Measurements from ENCODE around the gene ABCA10. TPM values are rescaled to one million over a fixed set of nuclear protein-coding genes. Genes with fewer than 3 reads are reported as not detected.

The ABCA10 gene
- total and polyA plus RNA-seq, 2 experiments from 2014 or later: not detected

GRCh38 chr17:69122065-69122464 lies 106.6 kb downstream of the ABCA10 start:
- Mint-ChIP-seq H3K4me3 (no peak overlapping the region), H3K9me3 (no peaks in the 10 kb centered on the region), H3K36me3 (ENCODE audit: low read depth) (no peaks in the 10 kb centered on the region), H3K27ac (no peak overlapping the region), H3K27me3 (ENCODE audit: insufficient read depth, low read depth, poor library complexity) (no peaks in the 10 kb centered on the region), H3K4me1 (no peaks in the 10 kb centered on the region)
- no peak overlapping the region for H3K27ac ChIP-seq (ENCODE audit: low read depth)
- H3K27me3 ChIP-seq (ENCODE audit: insufficient read depth): no peaks in the 10 kb centered on the region
- H3F3A ChIP-seq (replicated peaks; ENCODE audit: low read depth): no peaks in the 10 kb centered on the region
- no peaks in the 10 kb centered on the region for H4K20me1 ChIP-seq (replicated peaks; ENCODE audit: insufficient read depth)
- no peak for DNase-seq (ENCODE audit: low spot score)
- no peaks in the 10 kb centered on the region for H3K79me2 ChIP-seq (replicated peaks; ENCODE audit: insufficient read depth)
- H3K36me3 ChIP-seq (ENCODE audit: insufficient read depth): no peaks in the 10 kb centered on the region
- no peak for TF ChIP-seq ZNF462 (CRISPR knock-in tag; IDR thresholded peaks at IDR 0.05)
- no peak for TF ChIP-seq REST (IDR thresholded peaks at IDR 0.05; ENCODE audit: unreplicated experiment)
- no peak for TF ChIP-seq POLR2AphosphoS5 (IDR thresholded peaks at IDR 0.05; ENCODE audit: low read depth)
- TF ChIP-seq NANOG (IDR thresholded peaks at IDR 0.05; ENCODE audit: borderline replicate concordance): no peak
- TF ChIP-seq EZH2 (IDR thresholded peaks at IDR 0.05; ENCODE audit: low read depth, unreplicated experiment): no peak
- TF ChIP-seq CTCF (conservative IDR thresholded peaks at IDR 0.05; ENCODE audit: low read depth in 2 of 2): no peak
- no peak for TF ChIP-seq EZH2phosphoT487 (IDR thresholded peaks at IDR 0.05; ENCODE audit: unreplicated experiment)
- no peak for TF ChIP-seq ZNF114 (CRISPR knock-in tag; IDR thresholded peaks at IDR 0.05)
- no peak for TF ChIP-seq JUNB (IDR thresholded peaks at IDR 0.05; ENCODE audit: unreplicated experiment)
- TF ChIP-seq ZNF331 (CRISPR knock-in tag; IDR thresholded peaks at IDR 0.05; ENCODE audit: low read depth): no peak
- no peak for TF ChIP-seq ETS1 (IDR thresholded peaks at IDR 0.05)
- no peak for TF ChIP-seq STAT1 (IDR thresholded peaks at IDR 0.05; ENCODE audit: unreplicated experiment)
- H3K9me2 ChIP-seq (ENCODE audit: insufficient read depth): no peaks in the 10 kb centered on the region
- no peak overlapping the region for H3K4me2 ChIP-seq
- no peak overlapping the region for H2AFZ ChIP-seq
- H3K4me1 ChIP-seq (ENCODE audit: insufficient read depth): no peaks in the 10 kb centered on the region
- ATAC-seq: no peak
- H3K4me3 ChIP-seq: no peak overlapping the region
